Subcutaneous adipose tissue (tissue), 4 donors: ENCODE data around the gene CDT1. TPM values are rescaled to one million over a fixed set of nuclear protein-coding genes. Genes with fewer than 3 reads are reported as not detected.

Experiments
- total RNA-seq, 4 donors: library from RNA; depleted of rRNA; stranded (reverse); fragments of >200 nt; gene quantifications; one replicate each; pipeline ENCODE4 v1.1.0, GENCODE V29; 2016
- TF ChIP-seq, protein P1 (sequence below): fragments of 450-650 bp; IDR thresholded peaks from one replicate; pipeline ENCODE4 v1.5.1; 2016; ENCODE audit warnings: low read depth, mild to moderate bottlenecking, control low read depth, antibody characterized with exemption, moderate library complexity

The CDT1 gene
- total RNA-seq, 4 donors from 2014 or later = 1.1 to 2.0 TPM; not detected in 2

GRCh38 chr16:88810912-88811768, 7.6 kb downstream of the CDT1 start:
- TF ChIP-seq, protein P1, sequence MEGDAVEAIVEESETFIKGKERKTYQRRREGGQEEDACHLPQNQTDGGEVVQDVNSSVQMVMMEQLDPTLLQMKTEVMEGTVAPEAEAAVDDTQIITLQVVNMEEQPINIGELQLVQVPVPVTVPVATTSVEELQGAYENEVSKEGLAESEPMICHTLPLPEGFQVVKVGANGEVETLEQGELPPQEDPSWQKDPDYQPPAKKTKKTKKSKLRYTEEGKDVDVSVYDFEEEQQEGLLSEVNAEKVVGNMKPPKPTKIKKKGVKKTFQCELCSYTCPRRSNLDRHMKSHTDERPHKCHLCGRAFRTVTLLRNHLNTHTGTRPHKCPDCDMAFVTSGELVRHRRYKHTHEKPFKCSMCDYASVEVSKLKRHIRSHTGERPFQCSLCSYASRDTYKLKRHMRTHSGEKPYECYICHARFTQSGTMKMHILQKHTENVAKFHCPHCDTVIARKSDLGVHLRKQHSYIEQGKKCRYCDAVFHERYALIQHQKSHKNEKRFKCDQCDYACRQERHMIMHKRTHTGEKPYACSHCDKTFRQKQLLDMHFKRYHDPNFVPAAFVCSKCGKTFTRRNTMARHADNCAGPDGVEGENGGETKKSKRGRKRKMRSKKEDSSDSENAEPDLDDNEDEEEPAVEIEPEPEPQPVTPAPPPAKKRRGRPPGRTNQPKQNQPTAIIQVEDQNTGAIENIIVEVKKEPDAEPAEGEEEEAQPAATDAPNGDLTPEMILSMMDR = no peak

DNA sequence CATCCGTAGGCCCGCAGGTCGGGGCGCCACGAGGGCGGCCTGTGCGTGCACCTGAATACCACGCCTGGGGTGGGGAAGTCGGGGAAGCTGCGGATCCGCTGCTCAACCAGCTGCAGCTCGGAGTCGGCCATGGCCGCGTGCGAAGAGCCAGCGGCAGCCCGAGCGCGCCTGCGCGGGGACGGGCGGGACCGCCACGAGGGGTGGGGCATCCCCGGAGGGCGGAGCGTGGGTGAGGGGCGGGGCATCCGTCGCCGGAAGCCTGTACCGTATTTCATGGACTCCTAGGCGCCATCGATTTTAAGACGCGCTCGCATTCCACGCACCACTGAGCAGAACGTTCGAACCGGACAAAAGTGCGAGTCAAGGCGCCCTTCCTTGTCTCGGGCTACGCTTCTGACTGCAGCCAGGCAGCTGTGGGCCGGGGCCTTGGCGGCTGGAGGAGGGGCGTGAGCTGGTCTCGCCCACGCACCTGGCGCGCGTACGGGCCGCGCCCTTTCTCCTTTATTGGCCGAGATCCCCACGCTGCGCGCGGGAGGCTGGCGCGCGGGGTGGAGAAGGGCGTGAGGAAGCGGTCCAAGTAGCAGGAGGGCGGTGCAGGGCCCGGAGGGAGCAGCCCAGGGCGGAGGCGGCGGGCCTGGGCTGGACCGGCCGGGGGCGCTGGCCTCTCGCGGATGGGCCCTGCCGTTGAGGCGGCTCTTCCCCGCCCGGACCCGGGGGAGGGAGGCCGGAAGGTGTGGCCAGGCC, 8.4 kb downstream of the CDT1 start, which contains the start of gene APRT:
TSS of gene APRT (minus strand) at position 160 of the 744 bp plus-strand sequence. CDS start at position 131, 29 bp downstream.
- TF ChIP-seq, protein P1 = no peak

GRCh38 chr16:88812513-88813268, 9.1 kb downstream of the CDT1 start:
- TF ChIP-seq, protein P1 = no peak

- TF ChIP-seq, protein P1 = no peak
Observed at GRCh38 chr16:88813269-88814143, 9.9 kb downstream of the CDT1 start.

- TF ChIP-seq, protein P1 = no peak
Observed at GRCh38 chr16:88814144-88814502, 10.5 kb downstream of the CDT1 start.

GRCh38 chr16:88815227-88815626, 11.6 kb downstream of the CDT1 start:
- TF ChIP-seq, protein P1 = no peak
